ENCODE measurements around the gene SMAD2.

Gene SMAD2

DNA sequence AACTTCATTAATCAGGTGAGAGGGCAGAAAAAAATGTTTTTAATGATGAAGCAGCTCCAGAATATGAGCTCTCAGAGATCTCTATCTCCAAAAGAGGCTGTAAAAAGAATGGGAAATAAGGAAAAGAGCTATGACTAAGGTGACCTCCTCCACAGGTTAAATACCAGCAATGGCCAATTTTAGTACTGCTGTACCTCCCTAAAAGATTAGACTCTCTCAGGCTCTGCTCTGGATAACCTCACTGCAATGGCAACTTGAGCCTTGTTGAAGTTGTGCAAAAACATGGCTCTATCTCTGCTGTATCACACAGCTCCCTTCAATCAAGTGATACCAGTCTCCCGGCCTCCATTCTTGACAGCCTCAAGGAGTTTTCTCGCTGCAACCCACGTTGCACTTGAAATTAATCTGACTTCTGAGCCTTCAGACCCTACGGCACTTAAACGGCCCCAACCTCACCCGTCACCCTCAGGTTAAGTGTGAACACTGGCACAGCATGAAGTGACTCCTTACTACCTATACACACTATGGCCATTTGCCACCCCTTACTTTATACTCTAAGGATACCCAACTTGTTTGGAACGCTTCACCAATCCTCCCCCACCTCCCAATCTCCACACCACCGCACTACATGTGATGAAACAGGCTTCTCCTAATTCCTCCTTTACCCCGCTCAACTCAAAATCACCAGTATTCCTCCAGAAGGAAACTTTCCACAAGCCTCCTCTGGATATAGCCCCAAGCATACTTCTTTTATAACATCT is 36.3 kb downstream of the SMAD2 start:
- no peak for DNase-seq

DNA sequence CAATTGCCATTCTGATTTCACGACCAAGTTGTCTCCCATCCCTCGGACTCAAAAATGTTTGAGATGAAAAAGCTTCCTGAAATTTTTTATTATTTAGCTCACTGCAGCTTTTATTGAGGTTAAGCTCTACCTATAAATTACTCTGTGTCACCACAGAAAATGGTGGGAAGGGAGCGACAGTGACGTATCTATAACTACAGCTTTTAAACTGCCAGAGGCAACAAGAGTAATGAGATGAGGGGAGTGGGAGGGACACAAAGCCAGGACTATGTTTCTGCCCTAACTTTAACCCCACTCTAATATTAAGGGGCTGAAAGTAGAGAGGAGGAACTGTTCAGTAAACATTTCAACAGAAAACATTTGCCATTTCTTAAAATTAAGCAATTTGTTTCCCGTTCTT is 37.4 kb downstream of the SMAD2 start:
- no peak for DNase-seq

DNA sequence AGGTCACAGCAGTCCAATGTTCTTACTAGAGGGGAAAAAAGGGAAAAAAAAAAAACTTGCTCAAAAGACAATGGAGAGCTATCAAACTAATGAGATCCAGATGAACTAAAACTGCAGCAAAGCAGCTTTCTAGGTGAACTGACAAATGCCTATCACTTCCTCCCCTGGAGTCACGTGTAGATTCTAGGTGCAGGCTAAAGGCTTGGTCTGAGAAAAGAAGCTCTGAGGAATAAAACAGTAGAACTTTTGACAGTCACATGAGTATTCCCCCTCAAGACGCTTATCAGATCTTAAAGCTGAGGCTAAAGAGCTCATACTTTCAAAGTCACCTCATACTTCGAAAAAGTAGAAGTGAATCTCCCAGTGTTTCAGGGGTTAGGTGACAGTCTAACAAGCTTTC is 42.3 kb downstream of the SMAD2 start:
- no peak for DNase-seq

DNA sequence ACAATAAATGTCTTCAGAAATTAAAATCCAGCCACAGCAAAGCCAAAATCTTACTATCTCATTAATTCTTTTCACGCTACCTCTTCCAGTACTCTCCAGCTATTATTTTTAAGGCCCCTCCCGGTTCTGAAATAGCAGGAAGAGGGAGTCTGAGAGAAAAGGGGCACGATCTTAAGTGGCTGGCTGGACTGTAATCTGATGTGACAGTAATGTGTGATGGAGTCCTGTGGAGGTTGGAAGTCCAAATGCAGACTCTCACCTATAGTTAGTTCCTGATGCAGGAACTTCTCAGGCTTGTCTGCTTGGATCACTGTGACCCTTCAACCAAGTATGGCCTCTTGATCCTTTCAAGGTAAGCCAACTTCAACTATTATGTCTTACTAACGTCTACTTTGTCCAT is 43.2 kb downstream of the SMAD2 start:
- DNase-seq = no peak

DNA sequence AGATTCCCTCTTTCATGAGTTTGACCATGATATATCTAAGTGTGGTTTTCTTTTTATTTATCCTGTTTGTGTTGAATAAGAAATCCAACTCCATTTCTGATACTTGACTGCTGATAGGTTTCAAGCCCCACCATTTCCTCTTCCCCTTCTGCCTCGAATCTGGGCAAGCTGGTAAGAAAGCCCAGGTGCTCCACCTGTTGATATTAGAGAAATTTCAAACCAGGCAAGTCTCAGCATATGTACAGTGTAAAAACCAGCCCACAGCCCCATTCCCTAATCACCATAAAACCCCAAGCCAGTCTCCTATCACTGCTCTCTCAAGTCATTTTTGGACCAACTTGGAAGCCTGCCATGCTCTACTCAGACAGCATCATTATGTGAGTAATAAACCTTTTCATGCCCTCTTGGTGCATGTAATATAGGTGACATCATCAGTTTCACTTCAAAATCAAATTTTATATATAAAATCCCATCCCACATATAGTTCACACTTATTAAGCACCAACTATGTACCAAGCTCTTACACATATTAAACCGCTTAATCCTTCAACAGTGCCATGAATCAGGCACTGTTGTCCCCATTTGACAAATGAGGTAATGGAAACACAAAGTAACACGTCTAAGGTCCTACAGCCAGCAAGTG is 46.6 kb downstream of the SMAD2 start:
- DNase-seq = peak; percentile 53

DNA sequence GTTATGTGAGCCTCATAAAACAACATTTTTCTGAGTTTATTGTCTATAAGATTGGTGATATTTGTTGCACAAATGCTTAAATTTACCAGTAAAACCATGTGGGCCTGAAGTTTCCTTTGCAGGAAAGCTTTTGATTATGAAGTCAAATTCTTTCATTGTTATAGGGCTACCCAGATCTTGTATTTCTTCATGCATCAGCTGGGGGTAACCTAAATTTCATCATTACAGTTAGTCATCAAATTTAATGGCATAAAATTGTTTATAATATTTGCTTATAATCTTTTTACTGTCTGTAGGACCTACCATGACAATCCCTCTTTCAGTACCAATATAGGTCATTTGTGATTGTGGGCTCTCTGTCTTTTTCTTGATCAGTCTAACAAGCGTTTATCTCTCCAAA is 47.8 kb downstream of the SMAD2 start:
- DNase-seq = no peak

DNA sequence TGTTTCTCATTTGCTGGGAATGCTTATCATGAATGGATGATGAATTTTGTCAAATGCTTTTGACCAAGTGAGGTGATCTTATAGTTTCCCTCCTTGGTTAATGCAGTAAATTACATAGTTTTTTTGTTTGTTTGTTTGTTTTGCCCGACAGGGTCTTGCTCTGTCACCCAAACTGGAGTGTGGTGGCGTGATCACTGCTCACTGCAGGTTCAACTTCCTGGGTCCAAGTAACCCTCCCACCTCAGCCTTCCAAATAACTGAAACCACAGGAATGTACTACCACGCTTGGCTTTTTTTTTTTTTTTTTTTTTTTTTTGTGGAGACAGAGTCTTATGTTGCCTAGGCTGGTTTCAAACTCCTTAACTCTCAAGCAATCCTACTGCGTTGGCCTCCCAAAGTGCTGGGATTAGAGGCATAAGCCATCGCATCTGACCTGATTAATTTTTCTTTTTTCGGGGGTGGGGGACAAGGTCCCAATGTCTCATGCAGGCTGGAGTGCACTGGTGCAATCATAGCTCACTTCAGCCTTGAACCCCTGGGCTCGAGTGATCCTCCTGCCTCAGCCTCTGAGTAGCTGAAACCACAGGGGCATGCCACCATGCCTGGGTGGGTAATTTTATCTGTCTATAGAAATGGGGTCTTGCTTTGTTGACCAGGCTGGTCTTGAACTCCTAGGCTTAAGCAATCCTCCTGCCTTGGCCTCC is 48.6 kb downstream of the SMAD2 start:
- no peak for DNase-seq

DNA sequence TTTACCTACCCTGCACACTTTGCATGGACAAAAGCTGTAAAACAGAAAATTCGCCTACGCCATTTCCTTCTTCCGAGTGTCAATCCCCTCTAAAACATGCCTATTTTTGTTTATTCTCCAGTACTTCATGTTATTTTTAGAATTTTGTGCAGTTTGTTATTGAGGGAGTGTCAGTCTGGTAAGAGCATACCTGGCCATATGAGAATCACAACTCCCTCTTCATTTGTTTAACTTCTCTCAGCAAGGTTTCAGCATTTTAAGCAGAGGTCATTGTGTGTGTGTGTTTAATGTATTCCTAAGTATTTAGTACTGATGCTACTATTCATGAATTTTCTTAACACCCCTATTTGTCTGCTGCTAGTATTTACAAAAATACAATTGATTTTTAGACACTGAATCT is 49.4 kb downstream of the SMAD2 start:
- DNase-seq = no peak

DNA sequence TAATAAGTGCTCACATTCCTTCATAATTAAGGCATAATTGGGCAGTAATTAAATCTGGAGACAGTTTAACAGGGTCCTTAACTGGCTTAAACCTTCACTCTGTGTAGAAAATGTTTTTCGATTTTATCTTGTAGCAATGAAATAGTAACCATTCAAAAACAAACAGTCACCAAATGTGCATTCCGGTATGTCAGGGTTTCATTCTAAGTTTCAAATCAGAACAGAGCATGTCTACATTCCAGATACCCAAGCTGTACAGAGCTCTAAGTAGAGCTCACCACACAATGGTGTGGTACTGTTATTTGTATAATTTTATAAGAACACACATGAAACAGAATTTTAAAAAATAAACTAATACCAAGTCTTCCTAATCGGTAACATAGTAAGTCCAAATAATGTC is 52.6 kb downstream of the SMAD2 start:
- DNase-seq = no peak

DNA sequence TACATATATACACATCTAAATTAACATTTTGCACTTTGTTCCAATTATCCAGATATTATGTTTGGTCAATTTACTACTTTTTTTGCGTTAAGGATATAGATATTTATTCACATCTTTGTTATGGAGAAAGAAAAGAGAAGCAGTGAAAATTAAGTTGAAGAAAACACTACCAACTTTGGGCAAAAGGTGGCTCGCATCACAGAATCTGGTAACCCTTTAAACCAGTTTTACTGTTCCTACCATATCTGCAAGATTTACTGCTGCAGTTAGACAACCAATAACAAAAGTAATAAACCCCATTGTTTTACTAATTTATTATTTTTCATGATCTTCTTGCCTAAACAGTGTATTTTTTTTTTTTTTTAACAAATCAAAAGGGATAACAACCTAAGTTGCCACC is 53.6 kb downstream of the SMAD2 start:
- DNase-seq = no peak

DNA sequence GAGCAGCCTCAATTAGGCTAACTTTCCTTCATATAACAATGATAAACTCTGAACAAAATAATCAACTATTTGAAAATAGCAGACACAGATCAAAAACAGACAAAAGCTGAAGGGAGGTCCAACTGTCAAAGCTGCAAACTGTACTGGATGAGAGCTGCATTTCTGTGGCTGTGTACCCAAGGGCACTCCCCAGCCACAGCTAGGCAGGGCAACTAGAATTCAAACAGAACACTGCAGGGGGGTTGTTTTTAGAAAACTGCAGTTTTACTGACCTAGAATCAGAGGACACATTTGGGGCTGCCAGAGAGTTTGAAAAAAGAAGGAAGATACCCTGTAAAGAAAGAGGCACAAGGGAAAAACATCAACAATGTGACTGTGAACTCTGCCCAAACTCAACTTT is 56.8 kb downstream of the SMAD2 start:
- DNase-seq = no peak

DNA sequence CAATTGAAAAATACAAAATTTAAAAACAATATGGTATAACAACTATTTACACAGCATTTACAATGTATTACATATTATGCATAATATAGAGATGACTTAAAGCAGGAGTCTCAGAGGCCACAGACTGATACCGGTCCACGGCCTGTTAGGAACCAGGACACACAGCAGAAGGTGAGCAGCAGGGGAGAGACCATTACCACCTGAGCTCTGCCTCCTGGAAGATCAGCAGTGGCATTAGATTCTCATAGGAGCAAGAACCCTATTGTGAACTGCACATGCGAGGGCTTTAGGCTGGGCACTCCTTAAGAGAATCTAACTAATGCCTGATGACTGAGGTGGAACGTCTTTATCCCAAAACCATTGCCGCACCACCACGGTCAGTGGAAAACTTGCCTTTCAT is 58.0 kb downstream of the SMAD2 start:
- no peak for DNase-seq

DNA sequence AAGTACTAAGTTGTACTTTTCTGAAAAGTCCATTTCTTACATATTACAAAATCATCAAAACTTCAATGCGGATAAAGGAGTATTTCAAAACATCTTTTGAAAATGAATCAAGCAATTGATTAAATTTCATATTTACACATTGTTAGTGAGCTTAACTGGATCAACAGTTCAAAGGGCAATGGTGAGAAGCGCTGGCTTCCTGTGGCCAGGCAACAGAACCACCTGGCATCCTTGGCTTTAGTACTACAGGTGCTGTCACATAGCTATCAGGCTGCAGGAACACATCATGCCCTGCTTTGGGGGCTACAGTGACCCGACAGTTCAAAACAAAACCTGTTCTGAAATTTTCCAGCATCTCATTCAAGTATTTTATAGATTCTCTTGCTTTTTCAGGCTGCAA is 59.2 kb downstream of the SMAD2 start:
- DNase-seq = no peak

DNA sequence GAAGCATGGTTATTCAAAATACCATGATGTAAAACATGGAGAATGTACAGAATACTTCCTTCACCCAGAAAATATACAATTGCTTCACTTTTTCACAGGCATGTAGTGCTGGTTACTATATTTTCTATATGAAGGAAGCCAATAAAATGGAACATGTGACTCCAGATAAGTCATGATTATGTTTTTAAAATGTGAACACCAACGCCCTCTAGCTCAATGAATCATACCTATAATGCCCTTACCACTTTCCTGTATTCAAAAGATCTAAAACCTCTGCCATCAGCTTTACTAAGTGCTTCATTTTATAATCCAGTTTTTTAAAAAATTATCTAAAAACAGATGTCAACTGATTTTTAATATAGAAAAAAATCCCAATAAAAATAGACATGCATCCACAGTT is 59.9 kb downstream of the SMAD2 start:
- DNase-seq = no peak

DNA sequence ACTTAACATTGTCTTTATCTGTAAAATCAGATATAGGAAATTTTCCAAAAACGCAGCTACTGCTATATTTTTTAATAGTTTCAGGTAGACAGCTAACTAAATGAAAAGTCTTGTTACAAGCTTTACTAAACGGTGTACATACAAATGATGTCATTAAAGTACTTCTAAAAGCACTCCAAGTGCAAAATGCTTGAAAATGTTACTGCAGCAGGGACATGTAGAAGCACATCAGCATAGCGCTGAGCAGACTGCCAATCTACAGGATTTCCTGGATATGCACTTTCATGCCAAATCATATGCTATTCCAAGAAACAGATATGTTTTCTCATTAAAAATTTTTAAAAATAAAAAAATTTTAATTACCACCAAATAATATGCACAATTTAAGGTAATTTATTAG is 61.7 kb downstream of the SMAD2 start:
- DNase-seq = no peak

DNA sequence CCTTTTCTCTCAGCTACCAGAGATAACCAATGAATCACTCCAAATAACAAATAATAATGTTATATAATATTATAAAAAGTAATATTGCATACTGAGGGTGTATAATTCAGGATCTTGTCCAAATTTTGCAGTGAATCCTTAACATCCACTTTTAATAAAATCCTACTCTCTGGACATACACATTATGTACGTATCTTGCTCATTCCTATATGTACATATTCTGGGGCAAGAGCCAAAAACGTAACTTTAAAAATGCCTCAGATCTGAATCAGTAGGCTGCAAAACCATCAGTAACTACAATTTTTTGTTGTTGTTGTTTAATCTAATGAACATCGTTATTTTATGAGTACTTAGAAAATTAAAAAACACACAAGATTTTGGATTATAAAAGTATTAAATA is 65.3 kb downstream of the SMAD2 start:
- DNase-seq = no peak

DNA sequence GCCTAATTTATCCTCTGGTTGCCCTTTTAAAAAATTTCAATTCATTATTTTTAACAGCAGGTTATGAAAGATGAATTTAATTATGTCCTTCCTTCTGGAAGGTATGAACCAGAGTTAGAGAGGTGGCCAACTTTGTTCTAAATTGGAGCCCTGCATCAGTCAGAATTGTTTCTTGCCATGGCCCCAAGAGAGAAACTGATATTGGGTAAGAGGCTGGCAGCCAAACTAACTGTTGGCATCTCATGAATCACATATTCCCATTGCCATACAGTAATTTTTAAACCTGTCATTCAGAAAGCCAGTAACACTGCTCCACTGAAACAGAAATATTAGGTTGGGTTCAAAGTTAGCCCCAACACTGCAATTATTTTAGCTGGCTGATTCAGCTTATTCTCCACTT is 67.4 kb downstream of the SMAD2 start:
- DNase-seq = no peak

DNA sequence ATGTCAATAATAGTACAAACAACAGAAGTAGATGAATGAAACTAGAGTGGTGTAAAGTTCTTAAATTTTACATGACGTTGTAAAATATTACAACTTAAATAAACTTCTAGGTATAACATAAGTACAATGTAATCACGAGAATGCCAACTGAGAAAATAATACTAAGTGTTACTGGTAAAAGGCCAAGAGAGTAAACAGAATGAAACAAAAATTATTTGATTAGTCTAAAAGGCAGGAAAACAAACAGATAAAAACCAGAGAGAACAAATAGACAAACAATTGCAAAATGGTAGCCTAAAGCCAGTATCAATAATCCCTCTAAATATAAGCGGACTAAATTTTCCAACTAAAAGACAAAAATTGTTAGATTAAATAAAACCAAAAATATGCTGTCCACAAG is 71.9 kb downstream of the SMAD2 start:
- no peak for DNase-seq

DNA sequence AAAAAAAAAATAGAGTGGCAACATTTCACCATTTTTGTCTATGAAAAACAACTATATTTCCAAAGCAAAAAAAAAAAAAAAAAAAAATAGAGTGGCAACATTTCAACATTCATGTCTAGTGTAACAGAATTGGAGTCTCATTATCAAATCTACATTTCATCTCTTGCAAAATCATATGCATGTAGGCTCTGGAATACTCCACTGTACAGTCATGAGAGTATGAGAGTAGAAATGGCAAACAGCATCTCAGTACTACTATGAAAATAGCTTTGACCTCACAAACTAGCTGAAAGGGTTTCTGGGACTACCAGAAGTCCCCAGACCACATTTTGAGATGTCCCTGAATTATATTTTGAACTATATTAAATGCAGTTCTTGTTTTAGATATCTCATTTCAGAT is 82.8 kb downstream of the SMAD2 start:
- no peak for DNase-seq

DNA sequence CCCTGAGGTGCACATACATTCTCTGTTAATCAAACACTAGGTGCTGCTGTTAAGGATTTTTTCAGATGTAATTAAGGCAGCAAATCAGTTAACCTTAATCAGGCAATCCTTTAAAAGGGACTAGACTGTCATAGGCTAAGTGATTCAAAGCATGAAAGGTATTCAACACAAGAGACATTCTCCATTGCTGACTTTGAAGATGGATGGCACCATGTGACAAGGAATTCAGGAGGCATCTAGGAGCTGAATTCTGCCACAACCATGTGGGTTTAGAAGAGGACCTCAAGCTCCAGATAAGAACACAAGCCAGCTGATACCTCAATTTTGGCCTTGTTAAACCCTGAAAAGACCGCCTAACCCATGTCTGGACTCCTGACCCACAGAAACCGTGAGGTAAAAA is 84.0 kb downstream of the SMAD2 start:
- no peak for DNase-seq

DNA sequence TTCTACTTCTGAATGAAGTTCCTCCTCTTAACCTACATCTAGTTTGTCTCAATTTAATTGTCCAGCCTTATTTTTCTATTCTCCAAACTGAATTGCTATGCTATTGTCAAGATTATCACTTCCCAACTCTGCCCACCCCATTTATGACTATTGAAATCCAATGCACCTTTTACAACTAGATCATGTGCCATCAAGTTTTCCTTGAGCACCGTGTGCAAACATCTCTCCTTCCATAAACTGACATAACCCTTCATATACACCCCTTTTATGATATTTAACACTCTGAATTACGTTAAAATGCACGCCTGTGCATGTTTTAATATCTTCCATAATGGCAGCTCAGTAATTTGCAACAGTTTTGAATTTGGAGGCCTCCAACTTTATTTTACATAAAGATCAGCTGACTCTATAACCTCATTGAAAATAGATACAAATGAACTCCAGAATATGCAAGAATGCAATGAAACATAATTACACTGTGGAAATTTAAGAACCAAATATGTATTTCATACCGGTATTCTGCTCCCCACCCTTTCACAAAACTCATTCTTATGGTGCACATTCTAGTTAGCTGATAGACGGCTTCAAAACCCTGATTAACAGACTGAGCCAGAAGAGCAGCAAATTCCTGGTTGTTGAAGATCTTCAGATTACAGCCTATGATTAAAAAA is 85.5 kb downstream of the SMAD2 start:
- no peak for DNase-seq

DNA sequence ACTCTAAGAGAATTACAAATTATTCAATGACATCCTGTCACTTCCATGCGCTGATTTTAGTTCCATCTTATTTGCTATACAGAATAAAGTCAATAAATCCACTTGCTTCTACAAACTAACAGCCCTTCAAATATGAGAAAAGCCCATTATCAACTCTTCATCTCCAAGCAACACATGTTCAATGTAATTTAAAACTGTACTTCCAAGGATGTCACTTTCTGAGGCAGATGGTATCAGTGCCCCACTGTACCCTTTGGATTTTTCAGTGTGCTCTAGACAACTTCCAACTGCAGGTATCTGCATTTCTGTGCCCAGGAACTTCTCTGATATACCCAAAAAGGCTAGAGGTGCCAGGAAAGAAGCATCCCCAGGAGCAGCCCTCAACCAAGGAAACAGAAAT is 87.6 kb downstream of the SMAD2 start:
- DNase-seq = no peak

DNA sequence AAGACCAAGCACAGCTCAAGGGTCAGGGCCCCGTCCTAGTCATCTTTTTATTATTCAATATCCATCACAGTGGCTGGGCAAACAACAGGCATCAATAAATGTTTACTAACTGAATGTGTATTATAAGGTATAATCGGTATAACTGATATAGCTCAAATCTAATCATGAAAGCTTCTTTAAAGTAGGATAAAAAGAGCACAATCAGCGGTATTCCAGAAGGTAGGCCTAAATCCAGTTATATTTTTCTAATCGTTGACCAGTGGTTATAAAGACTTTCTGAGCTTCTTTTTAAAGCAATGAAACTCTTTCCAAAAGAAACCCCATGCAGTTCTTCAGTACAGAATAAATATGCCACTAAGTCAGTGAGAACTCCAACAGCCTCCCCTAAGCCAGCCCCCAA is 92.1 kb downstream of the SMAD2 start:
- DNase-seq = no peak

DNA sequence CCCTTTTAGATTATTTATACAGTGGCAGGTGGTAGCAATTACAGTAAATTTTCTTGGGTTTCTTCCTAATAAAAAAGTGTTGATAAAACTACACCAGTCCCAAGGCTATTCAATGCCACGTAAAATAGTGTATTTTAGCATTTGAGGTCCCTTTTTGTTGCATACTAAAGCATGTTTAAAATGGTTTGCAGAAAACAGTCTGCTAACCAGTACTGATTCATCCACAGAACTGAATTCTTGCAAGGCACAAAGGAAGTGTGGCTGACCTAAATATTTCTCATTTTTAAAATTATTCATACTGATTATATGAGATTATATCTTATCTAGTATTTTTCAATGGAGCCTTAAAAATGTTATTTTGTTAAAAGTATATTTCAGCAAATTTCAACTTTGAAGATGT is 98.1 kb downstream of the SMAD2 start:
- no peak for DNase-seq

All from NCI-H1436 (cell line).